HAP-1 (cell line): ENCODE data around the gene TFAP2E.

Experiments
- DNase-seq, 2 experiments: peaks; one replicate each; pipeline ENCODE4 v3.0.0-alpha.2; 2016 to 2020; ENCODE audit warnings: low spot score in 2 of 2
- H3K27me3 ChIP-seq: fragments of 250-450 bp; sonication (Bioruptor Pico); 2 replicates; pipeline ENCODE4 v1.5.1; 2020; ENCODE audit warnings: low read depth, mild to moderate bottlenecking, moderate library complexity
- H3K36me3 ChIP-seq: fragments of 250-450 bp; sonication (Bioruptor Pico); replicated peaks from 2 replicates; pipeline ENCODE4 v1.5.1; 2020; ENCODE audit warnings: mild to moderate bottlenecking
- H3K4me1 ChIP-seq: fragments of 250-450 bp; sonication (Bioruptor Pico); 2 replicates; pipeline ENCODE4 v1.5.1; 2020; ENCODE audit warnings: mild to moderate bottlenecking
- H3K4me3 ChIP-seq: fragments of 250-450 bp; sonication (Bioruptor Pico); 2 replicates; pipeline ENCODE4 v1.5.1; 2020; ENCODE audit warnings: mild to moderate bottlenecking, moderate library complexity
- H3K9me3 ChIP-seq: fragments of 250-450 bp; sonication (Bioruptor Pico); 2 replicates; pipeline ENCODE4 v1.5.1; 2020; ENCODE audit warnings: mild to moderate bottlenecking, moderate library complexity
- in situ Hi-C: fragments of 300-500 bp; cut with MboI; formaldehyde crosslinking; loops from 3 replicates; pipeline ENCODE4 v1.14.3; 2020; ENCODE audit warnings: low sequenced_read_pairs, inconsistent platforms, mixed read lengths

The TFAP2E gene

GRCh38 chr1:35587736-35588135, 14.6 kb downstream of the TFAP2E start:
- Histone ChIP-seq H3K9me3 (no peaks in the 10 kb centered on the region), H3K27me3 (no peaks in the 10 kb centered on the region), H3K4me3 (no peak overlapping the region), H3K4me1 (no peaks in the 10 kb centered on the region), H3K36me3 (no peaks in the 10 kb centered on the region)
- in situ Hi-C loops = no loop called here
- no peak for DNase-seq

GRCh38 chr1:35588197-35588910, 15.2 kb downstream of the TFAP2E start:
- H3K4me3 ChIP-seq = no peak overlapping the region
- DNase-seq = no peak
- H3K36me3 ChIP-seq = no peaks in the 10 kb centered on the region
- no peaks in the 10 kb centered on the region for H3K4me1 ChIP-seq
- no peaks in the 10 kb centered on the region for H3K9me3 ChIP-seq
- in situ Hi-C loops = no loop called here
- H3K27me3 ChIP-seq = no peaks in the 10 kb centered on the region

- no peak for DNase-seq
- in situ Hi-C loops = no loop called here
- no peaks in the 10 kb centered on the region for H3K27me3 ChIP-seq
- H3K4me3 ChIP-seq = no peak overlapping the region
- no peaks in the 10 kb centered on the region for H3K4me1 ChIP-seq
- H3K36me3 ChIP-seq = 0 out of 2 replicates have a peak, but pooled peaks cover under 1% of the 10 kb centered on the region
- no peaks in the 10 kb centered on the region for H3K9me3 ChIP-seq
These were observed 16.7 kb downstream of the TFAP2E start for GRCh38 chr1:35589516-35590427.

- Histone ChIP-seq H3K9me3 (no peaks in the 10 kb centered on the region), H3K4me3 (no peak overlapping the region), H3K27me3 (no peaks in the 10 kb centered on the region), H3K4me1 (no peaks in the 10 kb centered on the region), H3K36me3 (peaks cover 4% of the 10 kb centered on the region; the same call in 1 of the 2 replicates)
- no peak for DNase-seq
- in situ Hi-C loops = no loop called here
These were observed 17.4 kb downstream of the TFAP2E start for GRCh38 chr1:35590476-35591040.

- H3K9me3 ChIP-seq = no peaks in the 10 kb centered on the region
- in situ Hi-C loops = no loop called here
- H3K27me3 ChIP-seq = no peaks in the 10 kb centered on the region
- H3K4me3 ChIP-seq = no peak overlapping the region
- DNase-seq = no peak
- H3K4me1 ChIP-seq = no peaks in the 10 kb centered on the region
- H3K36me3 ChIP-seq = peaks cover 10% of the 10 kb centered on the region; the same call in 1 of the 2 replicates
These were observed 18.1 kb downstream of the TFAP2E start for GRCh38 chr1:35591211-35591610.

- Histone ChIP-seq H3K36me3 (peaks cover 13% of the 10 kb centered on the region; the same call in 1 of the 2 replicates), H3K4me3 (no peak overlapping the region), H3K9me3 (no peaks in the 10 kb centered on the region), H3K4me1 (no peaks in the 10 kb centered on the region), H3K27me3 (no peaks in the 10 kb centered on the region)
- no peak for DNase-seq
- in situ Hi-C loops = no loop called here
These were observed 20.1 kb downstream of the TFAP2E start for GRCh38 chr1:35592991-35593769.

GRCh38 chr1:35594005-35594760, 21.1 kb downstream of the TFAP2E start:
- no peak for DNase-seq
- peaks cover 14% of the 10 kb centered on the region; the same call in 1 of the 2 replicates for H3K36me3 ChIP-seq

GRCh38 chr1:35595684-35596083, 22.6 kb downstream of the TFAP2E start:
- Histone ChIP-seq H3K36me3 (peaks cover 21% of the 10 kb centered on the region; the same call in 1 of the 2 replicates), H3K27me3 (no peaks in the 10 kb centered on the region), H3K9me3 (no peaks in the 10 kb centered on the region), H3K4me1 (no peaks in the 10 kb centered on the region), H3K4me3 (no peak overlapping the region)
- DNase-seq = no peak
- in situ Hi-C loops = no loop called here

More at GRCh38 chr1:35594005-35594760, 21.1 kb downstream of the TFAP2E start:
- Histone ChIP-seq H3K9me3 (no peaks in the 10 kb centered on the region), H3K4me1 (no peaks in the 10 kb centered on the region), H3K4me3 (no peak overlapping the region), H3K27me3 (no peaks in the 10 kb centered on the region)
- in situ Hi-C loops = no loop called here

- in situ Hi-C loops = no loop called here
- no peak for DNase-seq
- Histone ChIP-seq H3K27me3 (no peaks in the 10 kb centered on the region), H3K9me3 (no peaks in the 10 kb centered on the region), H3K36me3 (peaks cover 39% of the 10 kb centered on the region), H3K4me1 (no peaks in the 10 kb centered on the region), H3K4me3 (no peak overlapping the region)
These were observed 24.8 kb downstream of the TFAP2E start for GRCh38 chr1:35597870-35598269.

GRCh38 chr1:35598895-35599294, 25.8 kb downstream of the TFAP2E start:
- no peak for DNase-seq
- no peak overlapping the region for H3K4me3 ChIP-seq
- H3K9me3 ChIP-seq = no peaks in the 10 kb centered on the region
- H3K36me3 ChIP-seq = peaks cover 48% of the 10 kb centered on the region
- in situ Hi-C loops = no loop called here
- H3K4me1 ChIP-seq = no peaks in the 10 kb centered on the region
- H3K27me3 ChIP-seq = no peaks in the 10 kb centered on the region

GRCh38 chr1:35599411-35599810, 26.3 kb downstream of the TFAP2E start:
- Histone ChIP-seq H3K9me3 (no peaks in the 10 kb centered on the region), H3K4me3 (no peak overlapping the region), H3K27me3 (no peaks in the 10 kb centered on the region), H3K36me3 (peaks cover 53% of the 10 kb centered on the region), H3K4me1 (no peaks in the 10 kb centered on the region)
- no peak for DNase-seq
- in situ Hi-C loops = no loop called here

GRCh38 chr1:35600593-35600992, 27.5 kb downstream of the TFAP2E start:
- no peaks in the 10 kb centered on the region for H3K27me3 ChIP-seq
- no peaks in the 10 kb centered on the region for H3K9me3 ChIP-seq
- no peak overlapping the region for H3K4me3 ChIP-seq
- H3K36me3 ChIP-seq = peaks cover 60% of the 10 kb centered on the region
- no peaks in the 10 kb centered on the region for H3K4me1 ChIP-seq
- in situ Hi-C loops = no loop called here
- no peak for DNase-seq

- Histone ChIP-seq H3K36me3 (peaks cover 78% of the 10 kb centered on the region), H3K4me3 (no peak overlapping the region), H3K4me1 (no peaks in the 10 kb centered on the region), H3K9me3 (no peaks in the 10 kb centered on the region), H3K27me3 (no peaks in the 10 kb centered on the region)
- DNase-seq = no peak
- in situ Hi-C loops = no loop called here
These were observed 30.4 kb downstream of the TFAP2E start for GRCh38 chr1:35603468-35603867.
